ENCODE results near the gene ZNF526. TPM values are rescaled to one million over a fixed set of nuclear protein-coding genes. Genes with fewer than 3 reads are reported as not detected.

The ZNF526 gene
- total RNA-seq, 1 experiment from 2014 or later, result 19.4 TPM

DNA sequence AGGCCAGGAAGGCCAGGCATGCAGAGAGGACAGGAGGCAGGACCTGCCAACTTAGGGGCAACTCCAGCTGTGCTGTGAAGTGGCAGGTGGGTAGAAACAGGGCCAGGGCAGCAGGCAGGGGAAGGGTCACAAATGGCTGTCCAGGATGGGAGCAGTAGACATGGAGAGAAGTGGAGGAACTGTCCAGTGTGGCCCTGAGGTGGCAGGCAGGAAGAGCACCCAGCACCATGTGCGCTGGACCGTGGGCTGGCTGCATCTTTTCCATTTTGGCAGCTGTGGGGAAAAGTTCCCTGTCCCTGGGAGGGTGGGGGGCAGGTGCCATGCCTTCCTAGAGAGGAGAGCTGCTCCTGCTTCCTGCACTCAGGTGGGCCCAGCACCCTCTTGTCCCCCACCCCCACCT, 16.4 kb upstream of the ZNF526 start:
- intact Hi-C loops (cut with micrococcal nuclease; ENCODE audit: unreplicated experiment), result no loop called here

DNA sequence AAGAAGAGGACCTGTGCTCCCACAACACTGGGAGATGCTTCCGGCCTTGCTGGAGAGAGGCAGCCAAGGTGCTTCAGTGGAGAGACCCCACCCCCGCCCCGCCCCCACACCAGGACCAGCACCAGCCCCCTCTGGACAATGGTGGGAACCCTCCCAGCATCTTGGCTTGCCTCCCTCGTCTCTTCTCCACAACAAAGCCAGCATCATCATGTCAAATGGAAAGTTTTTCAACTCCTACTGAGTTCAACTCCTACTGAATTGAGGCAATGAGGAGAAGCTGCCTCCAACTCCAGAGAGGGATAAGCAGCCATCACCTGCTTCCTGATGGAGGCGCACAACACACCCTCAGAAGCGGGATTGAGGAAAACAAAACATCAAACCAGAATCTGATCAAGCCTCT, 15.4 kb upstream of the ZNF526 start:
- BruUV-seq (replicated peaks), result no TSS peak
- POLR2A ChIA-PET, result no interaction called here
- Histone ChIP-seq H3K9me3 (no peaks in the 10 kb centered on the region), H3K4me1 (0 out of 2 replicates have a peak, but pooled peaks cover 5% of the 10 kb centered on the region), H3K27me3 (replicated peaks; ENCODE audit: control insufficient read depth, insufficient read depth, low read length) (no peaks in the 10 kb centered on the region), H3K36me3 (ENCODE audit: control insufficient read depth, insufficient read depth, low read length) (peaks cover 5% of the 10 kb centered on the region), H3K4me3 (ENCODE audit: low read depth, low read length) (no peak overlapping the region)
- H3K4me3 Mint-ChIP-seq (ENCODE audit: unreplicated experiment), result no peak overlapping the region
- no peak for DNase-seq
- CTCF ChIA-PET, result no interaction called here
- intact Hi-C loops (cut with micrococcal nuclease; ENCODE audit: unreplicated experiment), result no loop called here
- H3K27me3 Mint-ChIP-seq (ENCODE audit: insufficient read depth, unreplicated experiment), result no peaks in the 10 kb centered on the region
- no peak for TF ChIP-seq CTCF (IDR thresholded peaks at IDR 0.05; ENCODE audit: insufficient read depth in 1 of 2, low read depth in 1 of 2, low read length in 1 of 2, severe bottlenecking in 1 of 2, unreplicated experiment in 1 of 2)
- H3K27ac Mint-ChIP-seq (ENCODE audit: unreplicated experiment), result no peak overlapping the region
- peaks cover 72% of the 10 kb centered on the region for H3K36me3 Mint-ChIP-seq (ENCODE audit: insufficient read depth, unreplicated experiment)
- H3K4me1 Mint-ChIP-seq (ENCODE audit: low read depth, unreplicated experiment), result no peaks in the 10 kb centered on the region
- no peaks in the 10 kb centered on the region for H3K9me3 Mint-ChIP-seq (ENCODE audit: unreplicated experiment)

More for the DNA sequence above, 16.4 kb upstream of the ZNF526 start:
- no peaks in the 10 kb centered on the region for H3K27me3 ChIP-seq (replicated peaks; ENCODE audit: control insufficient read depth, insufficient read depth, low read length)
- BruUV-seq (replicated peaks), result no TSS peak
- Mint-ChIP-seq H3K36me3 (ENCODE audit: insufficient read depth, unreplicated experiment) (peaks cover 63% of the 10 kb centered on the region), H3K4me1 (ENCODE audit: low read depth, unreplicated experiment) (no peaks in the 10 kb centered on the region), H3K27ac (ENCODE audit: unreplicated experiment) (no peak overlapping the region), H3K27me3 (ENCODE audit: insufficient read depth, unreplicated experiment) (no peaks in the 10 kb centered on the region), H3K4me3 (ENCODE audit: unreplicated experiment) (no peak overlapping the region), H3K9me3 (ENCODE audit: unreplicated experiment) (no peaks in the 10 kb centered on the region)
- H3K4me3 ChIP-seq (ENCODE audit: low read depth, low read length), result no peak overlapping the region
- 0 out of 2 replicates have a peak, but pooled peaks cover 5% of the 10 kb centered on the region for H3K4me1 ChIP-seq
- ChIA-PET POLR2A (no interaction called here), CTCF (no interaction called here)
- DNase-seq, result no peak
- no peak for TF ChIP-seq CTCF (IDR thresholded peaks at IDR 0.05; ENCODE audit: insufficient read depth in 1 of 2, low read depth in 1 of 2, low read length in 1 of 2, severe bottlenecking in 1 of 2, unreplicated experiment in 1 of 2)
- H3K36me3 ChIP-seq (ENCODE audit: control insufficient read depth, insufficient read depth, low read length), result peaks cover 5% of the 10 kb centered on the region
- H3K9me3 ChIP-seq, result no peaks in the 10 kb centered on the region

GRCh38 chr19:42206871-42207755, 13.0 kb upstream of the ZNF526 start:
- Mint-ChIP-seq H3K4me3 (ENCODE audit: unreplicated experiment) (no peak overlapping the region), H3K36me3 (ENCODE audit: insufficient read depth, unreplicated experiment) (peaks cover 69% of the 10 kb centered on the region), H3K9me3 (ENCODE audit: unreplicated experiment) (no peaks in the 10 kb centered on the region), H3K27ac (ENCODE audit: unreplicated experiment) (no peak overlapping the region), H3K27me3 (ENCODE audit: insufficient read depth, unreplicated experiment) (no peaks in the 10 kb centered on the region), H3K4me1 (ENCODE audit: low read depth, unreplicated experiment) (no peaks in the 10 kb centered on the region)
- TF ChIP-seq CTCF (IDR thresholded peaks at IDR 0.05; ENCODE audit: insufficient read depth in 1 of 2, low read depth in 1 of 2, low read length in 1 of 2, severe bottlenecking in 1 of 2, unreplicated experiment in 1 of 2), result no peak
- CTCF ChIA-PET, result no interaction called here
- H3K27me3 ChIP-seq (replicated peaks; ENCODE audit: control insufficient read depth, insufficient read depth, low read length), result no peaks in the 10 kb centered on the region
- 0 out of 2 replicates have a peak, but pooled peaks cover 5% of the 10 kb centered on the region for H3K4me1 ChIP-seq
- intact Hi-C loops (cut with micrococcal nuclease; ENCODE audit: unreplicated experiment), result no loop called here
- POLR2A ChIA-PET, result interaction anchor here (0.6 kb wide), 1 partner anchor 780 kb away, joined by 10 read pairs; the partner anchor contains the start of gene B3GNT8
- no TSS peak for BruUV-seq (replicated peaks)
- DNase-seq, result no peak
- no peaks in the 10 kb centered on the region for H3K9me3 ChIP-seq
- no peak overlapping the region for H3K4me3 ChIP-seq (ENCODE audit: low read depth, low read length)
- H3K36me3 ChIP-seq (ENCODE audit: control insufficient read depth, insufficient read depth, low read length), result peaks cover 4% of the 10 kb centered on the region; the same call in 1 of the 2 replicates
